T-helper 2 cell treated with Interferon-gamma antibody and Interleukin-4, amounts not matched to agents 5 μg/mL and 100 μg/mL, for 36 hours (primary cell): ENCODE measurements around the gene DNTT.

Experiments used
- DNase-seq: peaks from one replicate; pipeline ENCODE4 v3.0.0; 2021; ENCODE audit warnings: low spot score
- H3K27ac Mint-ChIP-seq: one replicate; pipeline ENCODE4 v1.8.0; 2021; ENCODE audit warnings: mild to moderate bottlenecking, mixed read lengths
- H3K27me3 Mint-ChIP-seq: one replicate; pipeline ENCODE4 v1.8.0; 2021; ENCODE audit warnings: low read depth, mixed read lengths
- H3K36me3 Mint-ChIP-seq: one replicate; pipeline ENCODE4 v1.8.0; 2021; ENCODE audit warnings: low read depth, mixed read lengths
- H3K4me1 Mint-ChIP-seq: one replicate; pipeline ENCODE4 v1.8.0; 2021; ENCODE audit warnings: low read depth, mixed read lengths
- H3K4me3 Mint-ChIP-seq: one replicate; pipeline ENCODE4 v1.8.0; 2022; ENCODE audit warnings: mild to moderate bottlenecking, moderate library complexity, mixed read lengths
- H3K9me3 Mint-ChIP-seq: one replicate; pipeline ENCODE4 v1.8.0; 2021; ENCODE audit warnings: mixed read lengths

Gene DNTT

DNA sequence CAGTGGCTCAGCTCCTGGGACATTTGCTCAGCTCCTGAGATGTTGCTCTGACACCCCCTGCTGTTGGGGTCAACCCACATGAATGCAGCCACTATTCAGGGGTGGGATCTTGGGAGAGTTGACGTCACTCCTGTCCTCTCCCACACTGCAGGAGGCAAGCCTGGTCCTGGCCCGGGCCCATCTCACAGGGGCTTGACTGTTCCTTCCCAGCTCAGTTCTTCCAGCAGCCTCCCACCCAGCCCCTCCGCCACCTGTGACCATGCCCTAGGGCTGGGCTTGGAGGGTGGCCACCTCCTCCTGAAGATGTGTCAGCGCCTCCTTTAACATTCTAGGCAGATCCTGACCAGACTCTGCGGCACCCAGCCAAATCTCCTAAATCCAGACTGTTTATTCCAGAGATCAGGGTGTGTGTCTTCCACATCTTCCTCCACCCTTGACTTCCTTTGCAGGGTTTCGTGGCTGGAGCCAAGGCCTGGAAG, 73.6 kb downstream of the DNTT start:
- Mint-ChIP-seq H3K4me3 (no peak overlapping the region), H3K4me1 (peaks cover 6% of the 10 kb centered on the region), H3K36me3 (no peaks in the 10 kb centered on the region), H3K27ac (no peak overlapping the region), H3K27me3 (peaks cover 9% of the 10 kb centered on the region), H3K9me3 (no peaks in the 10 kb centered on the region)
- DNase-seq: no peak

DNA sequence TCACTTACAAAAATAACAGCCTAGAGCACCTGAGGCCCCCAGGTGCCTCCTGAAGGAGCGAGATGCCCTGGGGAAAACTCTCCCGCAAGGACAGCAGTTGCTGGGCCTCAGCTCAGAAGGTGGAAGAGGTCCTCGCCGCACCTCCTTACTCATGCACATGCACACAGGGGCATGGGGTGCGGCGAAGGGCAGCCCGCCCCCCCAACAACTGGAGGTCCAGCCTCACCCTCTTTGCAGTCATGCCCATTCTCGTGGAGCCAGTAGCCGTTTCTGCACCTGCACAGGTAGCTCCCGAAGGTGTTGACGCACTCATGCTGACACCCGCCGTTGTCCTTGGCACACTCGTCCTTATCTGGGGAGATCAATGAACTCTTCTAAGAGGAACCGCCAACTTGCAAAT, 74.5 kb downstream of the DNTT start:
- H3K36me3 Mint-ChIP-seq: no peaks in the 10 kb centered on the region
- H3K4me1 Mint-ChIP-seq: peaks cover 6% of the 10 kb centered on the region
- no peaks in the 10 kb centered on the region for H3K9me3 Mint-ChIP-seq
- H3K4me3 Mint-ChIP-seq: no peak overlapping the region
- peaks cover 4% of the 10 kb centered on the region for H3K27me3 Mint-ChIP-seq
- no peak overlapping the region for H3K27ac Mint-ChIP-seq
- no peak for DNase-seq

DNA sequence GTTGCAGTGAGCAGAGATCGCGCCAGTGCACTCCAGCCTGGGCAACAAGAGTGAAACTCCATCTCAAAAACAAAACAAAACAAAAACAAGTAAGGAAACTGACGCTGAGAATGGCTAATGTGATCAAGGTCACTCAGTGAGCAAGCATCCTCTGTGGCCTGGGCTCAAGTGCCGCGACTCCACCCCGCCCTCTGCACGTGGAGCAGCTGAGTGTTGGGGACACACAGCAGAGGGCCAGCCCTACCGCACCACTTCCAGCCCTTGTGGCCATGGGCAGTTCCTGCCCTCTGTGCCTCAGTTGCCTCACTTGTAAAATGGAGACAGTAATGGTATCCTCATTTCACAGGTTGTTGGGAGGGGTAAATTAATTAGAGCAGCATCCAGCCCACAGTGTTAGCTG, 75.5 kb downstream of the DNTT start:
- Mint-ChIP-seq H3K4me1 (peaks cover 3% of the 10 kb centered on the region), H3K4me3 (no peak overlapping the region), H3K36me3 (no peaks in the 10 kb centered on the region), H3K27ac (no peak overlapping the region), H3K9me3 (no peaks in the 10 kb centered on the region), H3K27me3 (no peaks in the 10 kb centered on the region)
- DNase-seq: no peak

GRCh38 chr10:96380821-96381220, 76.6 kb downstream of the DNTT start:
- no peak for DNase-seq
- Mint-ChIP-seq H3K27me3 (no peaks in the 10 kb centered on the region), H3K4me1 (no peaks in the 10 kb centered on the region), H3K27ac (no peak overlapping the region), H3K4me3 (no peak overlapping the region), H3K9me3 (no peaks in the 10 kb centered on the region), H3K36me3 (no peaks in the 10 kb centered on the region)

GRCh38 chr10:96384506-96384905, 80.3 kb downstream of the DNTT start:
- Mint-ChIP-seq H3K27me3 (peaks cover 4% of the 10 kb centered on the region), H3K4me1 (no peaks in the 10 kb centered on the region), H3K9me3 (no peaks in the 10 kb centered on the region), H3K4me3 (no peak overlapping the region), H3K27ac (no peak overlapping the region), H3K36me3 (no peaks in the 10 kb centered on the region)
- DNase-seq: no peak

DNA sequence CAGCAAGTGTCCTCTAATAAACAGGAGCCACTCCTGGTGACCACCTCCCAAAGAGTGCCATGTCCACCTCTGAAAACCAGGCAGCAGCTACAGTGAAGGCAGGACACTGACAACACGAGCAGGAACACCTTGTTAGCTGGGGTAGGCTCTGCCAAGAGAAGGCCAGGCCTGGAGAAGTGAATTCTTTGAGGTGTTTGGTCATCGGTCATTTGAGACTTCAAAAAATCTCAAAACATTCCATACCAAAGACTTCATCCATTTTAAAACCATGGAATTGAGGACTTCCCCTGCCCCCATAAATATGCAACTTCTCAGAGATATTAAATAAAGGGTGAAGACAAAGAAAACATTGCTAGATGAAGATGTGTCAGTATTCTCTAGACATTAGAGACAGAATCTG, 82.9 kb downstream of the DNTT start:
- peaks cover 6% of the 10 kb centered on the region for H3K27me3 Mint-ChIP-seq
- H3K27ac Mint-ChIP-seq: no peak overlapping the region
- no peaks in the 10 kb centered on the region for H3K36me3 Mint-ChIP-seq
- no peak for DNase-seq
- no peak overlapping the region for H3K4me3 Mint-ChIP-seq
- no peaks in the 10 kb centered on the region for H3K4me1 Mint-ChIP-seq
- no peaks in the 10 kb centered on the region for H3K9me3 Mint-ChIP-seq

- Mint-ChIP-seq H3K9me3 (no peaks in the 10 kb centered on the region), H3K36me3 (no peaks in the 10 kb centered on the region), H3K4me3 (no peak overlapping the region), H3K4me1 (no peaks in the 10 kb centered on the region), H3K27me3 (peaks cover 6% of the 10 kb centered on the region), H3K27ac (no peak overlapping the region)
- no peak for DNase-seq
These were observed 83.4 kb downstream of the DNTT start for GRCh38 chr10:96387601-96388000.
